Panc1 (cell line): ENCODE results near the gene MEP1B. TPM values are rescaled to one million over a fixed set of nuclear protein-coding genes. Genes with fewer than 3 reads are reported as not detected.
"Not testable (repeated sequence)": the region's sequence is repeated elsewhere in the genome, so short reads cannot be mapped to it uniquely, and the experiment has no call there.

Source experiments
- ATAC-seq: fragments of 200-7000 bp; cut with Tn5 transposase; 2 replicates; pipeline ENCODE4 v1.9.1; 2020; ENCODE audit warnings: mild to moderate bottlenecking, moderate library complexity
- BruUV-seq: library from RNA; stranded (reverse); fragments of 400-500 nt; replicated peaks from 2 replicates; lab custom pipeline; 2021; lab: Mats Ljungman, UMichigan
- CTCF ChIA-PET: fragments of 300-600 bp; sonication (Branson Sonifier 250); formaldehyde crosslinking; loops from one replicate; lab custom pipeline; 2022; ENCODE audit warnings: antibody characterized with exemption; lab: Charles Lee
- POLR2A ChIA-PET: fragments of 300-600 bp; sonication (Branson Sonifier 250); formaldehyde crosslinking; loops from one replicate; lab custom pipeline; 2022; ENCODE audit warnings: antibody characterized with exemption; lab: Charles Lee
- DNase-seq: peaks from one replicate; pipeline ENCODE4 v3.0.0-alpha.2; 2010; ENCODE audit warnings: low read depth, low spot score
- H3K27ac ChIP-seq: 2 replicates; pipeline ENCODE4 v1.5.1; 2011; ENCODE audit warnings: mild to moderate bottlenecking, low read length, inconsistent platforms
- H3K27me3 ChIP-seq: fragments of 200-500 bp; sonication (Bioruptor generic); 2 replicates; pipeline ENCODE4 v1.6.0; 2014; ENCODE audit warnings: low read length, inconsistent platforms; ENCODE audit not compliant: control insufficient read depth, insufficient read depth
- H3K36me3 ChIP-seq: fragments of 200-500 bp; sonication (Bioruptor generic); 2 replicates; pipeline ENCODE4 v1.5.1; 2014; ENCODE audit warnings: inconsistent platforms, mild to moderate bottlenecking, low read length, moderate library complexity; ENCODE audit not compliant: control insufficient read depth, insufficient read depth
- H3K4me1 ChIP-seq: 2 replicates; pipeline ENCODE4 v1.5.1; 2011; ENCODE audit warnings: inconsistent platforms, mild to moderate bottlenecking, low read length, moderate library complexity; ENCODE audit not compliant: control insufficient read depth, insufficient read depth
- H3K4me3 ChIP-seq, 2 experiments: 2 replicates each; pipeline ENCODE4 v1.5.1; 2011 to 2012; ENCODE audit warnings: low read depth in 2 of 2, low read length in 2 of 2, mild to moderate bottlenecking in 2 of 2, inconsistent platforms in 1 of 2, moderate library complexity in 1 of 2
- H3K9me3 ChIP-seq: fragments of 200-500 bp; sonication (Bioruptor generic); 2 replicates; pipeline ENCODE4 v1.5.1; 2014; ENCODE audit warnings: low read depth, mild to moderate bottlenecking, inconsistent platforms, low read length, moderate library complexity; ENCODE audit not compliant: control insufficient read depth, insufficient read depth
- CTCF ChIP-seq: fragments of 450-650 bp; IDR thresholded peaks from 2 replicates; pipeline ENCODE4 v1.5.1; 2017; ENCODE audit warnings: mild to moderate bottlenecking
- POLR2AphosphoS5 ChIP-seq: IDR thresholded peaks from 2 replicates; pipeline ENCODE4 v1.6.1; 2012; ENCODE audit warnings: mild to moderate bottlenecking, low read depth, low read length, moderate library complexity
- SIN3A ChIP-seq: IDR thresholded peaks from 2 replicates; pipeline ENCODE4 v1.6.1; 2012; ENCODE audit warnings: low read depth, mild to moderate bottlenecking, low read length, moderate library complexity, borderline replicate concordance; ENCODE audit not compliant: insufficient read depth
- TCF7L2 ChIP-seq: IDR thresholded peaks from 2 replicates; pipeline ENCODE4 v1.6.1; 2011; ENCODE audit warnings: mild to moderate bottlenecking, low read depth, low read length, inconsistent platforms
- in situ Hi-C: cut with HindIII; loops from 2 replicates; pipeline ENCODE4 v1.10.0; 2016; ENCODE audit warnings: low sequenced_read_pairs, low pct_unique_long_range_greater_than_20kb
- intact Hi-C: fragments of 100-400 bp; cut with micrococcal nuclease; formaldehyde crosslinking; loops from one replicate; pipeline ENCODE4 v1.10.0; 2022; ENCODE audit not compliant: unreplicated experiment
- total RNA-seq: library from RNA; stranded (reverse); gene quantifications from one replicate; pipeline ENCODE4 v1.2.1, GENCODE V29; 2021; ENCODE audit not compliant: unreplicated experiment
- TF ChIP-seq, protein P1 (sequence below), 2 experiments: IDR thresholded peaks; 2 replicates each; pipeline ENCODE4 v1.6.1; 2011 to 2012; ENCODE audit warnings: low read depth in 2 of 2, control low read depth in 1 of 2, low read length in 1 of 2, mild to moderate bottlenecking in 1 of 2, moderate library complexity in 1 of 2; ENCODE audit not compliant: insufficient read depth in 1 of 2

Gene MEP1B
- total RNA-seq, 1 experiment from 2014 or later: 0.28 TPM

GRCh38 chr18:32175265-32175664 lies 14.6 kb upstream of the MEP1B start:
- Histone ChIP-seq H3K4me1 (no peaks in the 10 kb centered on the region), H3K36me3 (no peaks in the 10 kb centered on the region), H3K4me3 (no peak overlapping the region), H3K27ac (no peak overlapping the region), H3K27me3 (no peaks in the 10 kb centered on the region), H3K9me3 (no peaks in the 10 kb centered on the region)
- in situ Hi-C loops: no loop called here
- intact Hi-C loops: no loop called here
- CTCF ChIA-PET: no interaction called here
- TF ChIP-seq POLR2AphosphoS5 (no peak), TCF7L2 (no peak), SIN3A (no peak), CTCF (no peak)
- TF ChIP-seq, protein P1, sequence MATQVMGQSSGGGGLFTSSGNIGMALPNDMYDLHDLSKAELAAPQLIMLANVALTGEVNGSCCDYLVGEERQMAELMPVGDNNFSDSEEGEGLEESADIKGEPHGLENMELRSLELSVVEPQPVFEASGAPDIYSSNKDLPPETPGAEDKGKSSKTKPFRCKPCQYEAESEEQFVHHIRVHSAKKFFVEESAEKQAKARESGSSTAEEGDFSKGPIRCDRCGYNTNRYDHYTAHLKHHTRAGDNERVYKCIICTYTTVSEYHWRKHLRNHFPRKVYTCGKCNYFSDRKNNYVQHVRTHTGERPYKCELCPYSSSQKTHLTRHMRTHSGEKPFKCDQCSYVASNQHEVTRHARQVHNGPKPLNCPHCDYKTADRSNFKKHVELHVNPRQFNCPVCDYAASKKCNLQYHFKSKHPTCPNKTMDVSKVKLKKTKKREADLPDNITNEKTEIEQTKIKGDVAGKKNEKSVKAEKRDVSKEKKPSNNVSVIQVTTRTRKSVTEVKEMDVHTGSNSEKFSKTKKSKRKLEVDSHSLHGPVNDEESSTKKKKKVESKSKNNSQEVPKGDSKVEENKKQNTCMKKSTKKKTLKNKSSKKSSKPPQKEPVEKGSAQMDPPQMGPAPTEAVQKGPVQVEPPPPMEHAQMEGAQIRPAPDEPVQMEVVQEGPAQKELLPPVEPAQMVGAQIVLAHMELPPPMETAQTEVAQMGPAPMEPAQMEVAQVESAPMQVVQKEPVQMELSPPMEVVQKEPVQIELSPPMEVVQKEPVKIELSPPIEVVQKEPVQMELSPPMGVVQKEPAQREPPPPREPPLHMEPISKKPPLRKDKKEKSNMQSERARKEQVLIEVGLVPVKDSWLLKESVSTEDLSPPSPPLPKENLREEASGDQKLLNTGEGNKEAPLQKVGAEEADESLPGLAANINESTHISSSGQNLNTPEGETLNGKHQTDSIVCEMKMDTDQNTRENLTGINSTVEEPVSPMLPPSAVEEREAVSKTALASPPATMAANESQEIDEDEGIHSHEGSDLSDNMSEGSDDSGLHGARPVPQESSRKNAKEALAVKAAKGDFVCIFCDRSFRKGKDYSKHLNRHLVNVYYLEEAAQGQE (IDR thresholded peaks at IDR 0.05; ENCODE audit: insufficient read depth in 1 of 2, low read depth in 2 of 2, low read length in 1 of 2): no peak
- BruUV-seq: no TSS peak
- no peak for DNase-seq
- ATAC-seq: no peak
- POLR2A ChIA-PET: no interaction called here

GRCh38 chr18:32176745-32177144 lies 13.1 kb upstream of the MEP1B start:
- CTCF ChIA-PET, in situ Hi-C loops, intact Hi-C loops, H3K4me3 ChIP-seq, ATAC-seq, H3K27me3 ChIP-seq, BruUV-seq, DNase-seq, H3K36me3 ChIP-seq, POLR2A ChIA-PET, H3K27ac ChIP-seq, H3K9me3 ChIP-seq, H3K4me1 ChIP-seq: not testable (repeated sequence)

DNA sequence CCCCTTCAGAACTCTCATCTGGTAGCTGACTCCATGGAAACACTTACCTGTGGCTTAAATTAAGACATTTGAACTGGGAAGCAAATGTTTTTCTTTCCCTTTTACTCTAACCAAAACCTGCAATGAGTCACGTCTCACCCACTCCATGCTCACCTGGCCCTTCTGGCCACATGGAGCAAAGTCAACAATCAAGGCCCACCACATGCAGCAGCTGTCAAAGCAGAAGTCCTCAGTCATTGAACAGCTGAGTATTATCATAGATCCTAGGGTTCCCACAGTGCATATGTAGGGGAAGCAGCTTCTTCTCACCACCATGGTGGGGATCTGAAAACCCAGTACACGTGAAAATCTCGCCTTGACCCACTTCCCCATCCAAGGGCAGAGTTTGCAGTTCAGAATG lies 12.3 kb upstream of the MEP1B start:
- POLR2A ChIA-PET: no interaction called here
- no peak overlapping the region for H3K4me3 ChIP-seq
- no TSS peak for BruUV-seq
- CTCF ChIA-PET: no interaction called here
- H3K36me3 ChIP-seq: no peaks in the 10 kb centered on the region
- intact Hi-C loops: no loop called here
- in situ Hi-C loops: no loop called here
- no peak overlapping the region for H3K27ac ChIP-seq
- no peaks in the 10 kb centered on the region for H3K9me3 ChIP-seq
- no peak for DNase-seq
- ATAC-seq: no peak
- no peak for TF ChIP-seq TCF7L2
- TF ChIP-seq POLR2AphosphoS5: no peak
- TF ChIP-seq CTCF: no peak
- no peak for TF ChIP-seq SIN3A
- TF ChIP-seq, protein P1 (IDR thresholded peaks at IDR 0.05; ENCODE audit: insufficient read depth in 1 of 2, low read depth in 2 of 2, low read length in 1 of 2): no peak
- H3K4me1 ChIP-seq: no peaks in the 10 kb centered on the region
- H3K27me3 ChIP-seq: no peaks in the 10 kb centered on the region
